GM12864 (cell line): ENCODE data around the gene THSD4.

Experiments used
- DNase-seq: peaks from one replicate; pipeline ENCODE4 v3.0.0-alpha.2; 2011; ENCODE audit warnings: low read depth
- H3K4me3 ChIP-seq: 2 replicates; pipeline ENCODE4 v1.5.1; 2011; ENCODE audit warnings: mild to moderate bottlenecking, low read depth, low read length, control low read depth
- CTCF ChIP-seq: IDR thresholded peaks from 2 replicates; pipeline ENCODE4 v1.5.1; 2011; ENCODE audit warnings: low read depth, mild to moderate bottlenecking, moderate library complexity, low read length, control low read depth, inconsistent platforms; ENCODE audit errors: missing control alignments

THSD4 gene

DNA sequence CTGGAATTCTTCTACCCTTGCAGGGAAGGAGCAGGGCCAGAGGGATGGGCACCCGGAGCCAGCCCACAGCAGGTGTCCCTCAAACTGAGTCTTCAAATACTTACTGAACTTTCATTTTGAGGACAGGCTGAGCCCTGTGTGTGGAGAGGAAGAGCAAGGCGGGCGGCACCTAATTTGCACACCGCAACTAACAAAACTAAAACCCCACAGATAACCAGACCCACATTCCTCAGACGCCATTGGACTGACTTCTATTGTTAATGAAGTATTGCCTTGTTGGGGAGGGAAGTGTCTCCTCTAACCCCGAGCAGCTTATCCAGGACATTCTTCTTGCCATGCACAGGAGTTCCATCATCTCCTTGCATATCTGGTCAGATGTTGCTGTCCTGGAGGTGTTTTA is 589.9 kb downstream of the THSD4 start:
- DNase-seq: no peak
- TF ChIP-seq CTCF: no peak
- H3K4me3 ChIP-seq: no peak overlapping the region

DNA sequence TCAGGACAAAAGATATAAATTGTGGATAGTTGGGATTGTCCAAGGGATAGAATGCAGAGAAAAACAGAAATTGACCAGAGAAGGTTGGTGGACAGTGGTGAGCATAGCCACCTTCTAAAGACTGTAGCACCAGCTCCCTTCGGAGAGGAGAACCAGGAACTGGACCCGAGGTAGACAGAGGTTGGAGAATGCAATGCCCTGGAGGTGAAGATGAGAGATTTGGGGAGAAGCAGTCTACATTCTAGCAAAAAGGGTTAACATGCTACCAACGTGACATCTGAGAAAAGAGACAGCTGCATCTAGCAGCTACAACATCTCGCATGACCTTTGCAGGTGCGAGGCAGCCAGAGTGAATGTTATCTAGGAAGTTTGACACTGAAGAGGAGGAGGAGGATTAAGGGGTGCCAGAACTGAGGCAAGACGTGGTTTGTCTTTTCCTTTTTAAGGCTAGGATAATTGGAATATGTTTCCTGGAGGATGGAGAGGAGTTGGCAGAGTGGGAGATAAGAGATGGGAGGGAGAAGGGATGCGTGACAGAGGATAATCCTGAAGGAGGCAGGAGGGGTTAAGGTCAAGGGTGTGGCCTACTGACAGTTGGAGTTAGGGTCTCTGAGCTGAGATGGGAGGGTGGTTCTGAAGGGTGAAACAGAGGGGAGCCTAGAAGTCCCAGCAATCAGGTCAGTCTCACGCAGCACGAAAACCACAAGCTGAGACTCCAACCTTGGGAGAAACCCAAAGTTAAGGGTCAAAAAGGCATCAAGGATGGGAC is 591.4 kb downstream of the THSD4 start:
- no peak overlapping the region for H3K4me3 ChIP-seq
- no peak for TF ChIP-seq CTCF
- DNase-seq: no peak

- TF ChIP-seq CTCF: no peak
- H3K4me3 ChIP-seq: no peak overlapping the region
- no peak for DNase-seq
These were observed 592.2 kb downstream of the THSD4 start for GRCh38 chr15:71707230-71708050.

- no peak overlapping the region for H3K4me3 ChIP-seq
- TF ChIP-seq CTCF: no peak
- no peak for DNase-seq
These were observed 592.8 kb downstream of the THSD4 start for GRCh38 chr15:71708051-71708429.

GRCh38 chr15:71708741-71709140 is 593.5 kb downstream of the THSD4 start:
- no peak overlapping the region for H3K4me3 ChIP-seq
- TF ChIP-seq CTCF: no peak
- no peak for DNase-seq

DNA sequence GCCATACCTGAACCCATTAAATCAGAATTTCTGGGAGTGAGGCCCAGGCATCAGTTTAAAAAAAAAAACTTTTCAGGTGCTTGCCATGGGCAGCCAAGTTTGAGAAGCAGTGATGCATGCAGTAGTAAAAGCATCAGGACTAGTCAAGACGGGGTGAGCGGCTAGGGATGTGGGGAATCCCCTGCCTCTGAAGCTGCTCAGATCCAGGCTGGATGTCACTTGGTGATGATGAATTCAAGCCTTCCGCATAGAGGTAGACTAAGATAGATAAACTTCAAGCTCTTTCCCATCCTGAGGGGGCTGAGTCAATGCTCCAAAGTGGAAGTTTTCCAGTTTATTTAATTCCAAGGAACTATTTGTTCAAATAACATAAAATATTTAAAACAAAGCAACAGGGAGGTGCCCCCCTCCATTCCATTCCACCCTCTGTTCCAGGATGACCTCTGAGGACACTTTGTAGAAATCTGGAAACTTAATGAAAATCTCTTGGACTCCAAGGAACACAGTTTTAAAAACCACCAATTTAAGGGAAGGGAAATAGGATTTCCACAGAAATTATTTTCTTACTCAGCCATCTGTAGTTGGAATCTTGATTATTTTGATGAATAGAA is 594.6 kb downstream of the THSD4 start:
- no peak overlapping the region for H3K4me3 ChIP-seq
- no peak for TF ChIP-seq CTCF
- DNase-seq: no peak
